ENCODE results near the gene CCDC57. TPM values are rescaled to one million over a fixed set of nuclear protein-coding genes. Genes with fewer than 3 reads are reported as not detected.
A peak's percentile ranks its signal among the peaks of the same experiment; 100 is the strongest.

Gene CCDC57
- total and polyA plus RNA-seq, 9 of the 15 experiments (the other 6 are each of a cell fraction or from before 2014, with no cell fraction given): 0.83 to 36.2 (median 13.6) TPM

GRCh38 chr17:82245134-82246039 lies 32.7 kb upstream of the CCDC57 start:
- H3K9ac ChIP-seq (ENCODE audit: insufficient read depth in 1 of 2, low read depth in 2 of 2, low read length in 2 of 2): no peak overlapping the region; a peak in 1 of 4 replicates
- TF ChIP-seq YY1 (IDR thresholded peaks at IDR 0.05; ENCODE audit: borderline replicate concordance in 1 of 3, control insufficient read depth in 1 of 3, extremely low read depth in 1 of 3, insufficient read depth in 3 of 3, insufficient read length in 1 of 3, insufficient replicate concordance in 2 of 3, low read depth in 1 of 3, low read length in 2 of 3): no peak
- TF ChIP-seq DNMT1 (IDR thresholded peaks at IDR 0.05): no peak
- TF ChIP-seq MYC (IDR thresholded peaks at IDR 0.05; ENCODE audit: low read depth, low read length): no peak
- no peak for TF ChIP-seq MYC (CRISPR knock-in tag; IDR thresholded peaks at IDR 0.05; ENCODE audit: borderline replicate concordance, low read depth)
- no peak for TF ChIP-seq BCL6 (CRISPR knock-in tag; IDR thresholded peaks at IDR 0.05)
- TF ChIP-seq ZNF253 (CRISPR knock-in tag; conservative IDR thresholded peaks at IDR 0.05): no peak
- no peak for TF ChIP-seq MAFG (tag; conservative IDR thresholded peaks at IDR 0.05)
- no peak for TF ChIP-seq BHLHE40 (IDR thresholded peaks at IDR 0.05; ENCODE audit: low read length)
- no peak for TF ChIP-seq POLR2B (IDR thresholded peaks at IDR 0.05; ENCODE audit: low read depth, partially characterized antibody)
- TF ChIP-seq POLR2G (IDR thresholded peaks at IDR 0.05; ENCODE audit: low read depth, low read length): peak; percentile 47
- TF ChIP-seq, protein P1, sequence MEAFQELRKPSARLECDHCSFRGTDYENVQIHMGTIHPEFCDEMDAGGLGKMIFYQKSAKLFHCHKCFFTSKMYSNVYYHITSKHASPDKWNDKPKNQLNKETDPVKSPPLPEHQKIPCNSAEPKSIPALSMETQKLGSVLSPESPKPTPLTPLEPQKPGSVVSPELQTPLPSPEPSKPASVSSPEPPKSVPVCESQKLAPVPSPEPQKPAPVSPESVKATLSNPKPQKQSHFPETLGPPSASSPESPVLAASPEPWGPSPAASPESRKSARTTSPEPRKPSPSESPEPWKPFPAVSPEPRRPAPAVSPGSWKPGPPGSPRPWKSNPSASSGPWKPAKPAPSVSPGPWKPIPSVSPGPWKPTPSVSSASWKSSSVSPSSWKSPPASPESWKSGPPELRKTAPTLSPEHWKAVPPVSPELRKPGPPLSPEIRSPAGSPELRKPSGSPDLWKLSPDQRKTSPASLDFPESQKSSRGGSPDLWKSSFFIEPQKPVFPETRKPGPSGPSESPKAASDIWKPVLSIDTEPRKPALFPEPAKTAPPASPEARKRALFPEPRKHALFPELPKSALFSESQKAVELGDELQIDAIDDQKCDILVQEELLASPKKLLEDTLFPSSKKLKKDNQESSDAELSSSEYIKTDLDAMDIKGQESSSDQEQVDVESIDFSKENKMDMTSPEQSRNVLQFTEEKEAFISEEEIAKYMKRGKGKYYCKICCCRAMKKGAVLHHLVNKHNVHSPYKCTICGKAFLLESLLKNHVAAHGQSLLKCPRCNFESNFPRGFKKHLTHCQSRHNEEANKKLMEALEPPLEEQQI (IDR thresholded peaks at IDR 0.05): no peak
- peak; percentile 75 for TF ChIP-seq ZBTB33 (CRISPR knock-in tag; IDR thresholded peaks at IDR 0.05)
- TF ChIP-seq POLR2AphosphoS5 (IDR thresholded peaks at IDR 0.05; ENCODE audit: control insufficient read depth, insufficient read depth, low read depth, low read length): peak; percentile 14; the same call in 1 of the 2 replicates
- no peak for TF ChIP-seq CCAR2 (IDR thresholded peaks at IDR 0.05; ENCODE audit: low read depth, low read length)
- TF ChIP-seq FIP1L1 (IDR thresholded peaks at IDR 0.05; ENCODE audit: low read depth, low read length, poor library complexity, severe bottlenecking): peak; percentile 2
- no peak for TF ChIP-seq THRAP3 (IDR thresholded peaks at IDR 0.05; ENCODE audit: borderline replicate concordance)
- TF ChIP-seq ZNF695 (CRISPR knock-in tag; IDR thresholded peaks at IDR 0.05): no peak

More at GRCh38 chr17:82245134-82246039, 32.7 kb upstream of the CCDC57 start:
- intact Hi-C loops (cut with micrococcal nuclease): no loop called here
- Histone ChIP-seq H3K4me1 (replicated peaks in 1 of 2; ENCODE audit: control insufficient read depth in 2 of 2, insufficient read depth in 2 of 2, low read length in 2 of 2) (peaks cover 23 to 66% of the 10 kb centered on the region in 2 experiments), H3K4me3 (no peak overlapping the region), H4K20me1 (replicated peaks; ENCODE audit: control insufficient read depth, insufficient read depth, low read length) (0 out of 2 replicates have a peak, but pooled peaks cover 2% of the 10 kb centered on the region), H3K36me3 (ENCODE audit: control insufficient read depth, insufficient read depth, low read length) (peaks cover 88% of the 10 kb centered on the region), H3K9me3 (replicated peaks; ENCODE audit: control insufficient read depth, insufficient read depth, low read depth, low read length) (no peaks in the 10 kb centered on the region), H3K79me2 (ENCODE audit: control insufficient read depth, insufficient read depth, low read length) (peaks cover 49% of the 10 kb centered on the region), H2AFZ (ENCODE audit: low read depth, low read length) (no peak overlapping the region), H3K9me1 (ENCODE audit: control insufficient read depth, insufficient read depth, low read length) (no peaks in the 10 kb centered on the region), H3K27me3 (ENCODE audit: control insufficient read depth in 2 of 2, insufficient read depth in 2 of 2, low read length in 2 of 2) (no peaks in the 10 kb centered on the region), H3K4me2 (ENCODE audit: insufficient read depth, low read length) (no peak overlapping the region), H3K27ac (ENCODE audit: extremely low read depth, low read depth, low read length) (no peak overlapping the region)
- 94% methylated on average over 33 of the region's 47 CpGs for WGBS (ENCODE audit: insufficient coverage, low coverage, missing lambda C conversion rate)
- ChIA-PET CTCF (ENCODE audit: low intra/inter-chr PET ratio) (interaction anchor here (1.3 to 1.5 kb wide), 2 partner anchors 169 to 306 kb away, joined by 4 read pairs; no protein-coding TSS in a partner anchor), POLR2A (interaction anchor here (0.6 to 1.1 kb wide), 3 partner anchors 14 to 85 kb away, joined by 3 to 4 read pairs (median 3); no protein-coding TSS in a partner anchor)
- ATAC-seq (no peak), FAIRE-seq (no peak), DNase-seq (ENCODE audit: extremely low read depth in 1 of 4, low spot score in 3 of 4) (no peak)
- in situ Hi-C loops (cut with MboI): no loop called here
- BruUV-seq (replicated peaks): no TSS peak
